ENCODE data around the gene OMA1.

- TF ChIP-seq CTCF (IDR thresholded peaks at IDR 0.05; ENCODE audit: low read length) (no peak), EZH2 (optimal IDR thresholded peaks at IDR 0.05; ENCODE audit: low read depth, low read length) (no peak)
Measured at GRCh38 chr1:58551186-58552140, 4.9 kb upstream of the OMA1 start.
